Tibial nerve (tissue), 4 donors: ENCODE data around the gene CACHD1. TPM values are rescaled to one million over a fixed set of nuclear protein-coding genes. Genes with fewer than 3 reads are reported as not detected.
A peak's percentile ranks its signal among the peaks of the same experiment; 100 is the strongest.
"Not testable (repeated sequence)": the region's sequence is repeated elsewhere in the genome, so short reads cannot be mapped to it uniquely, and the experiment has no call there.

Source experiments
- DNase-seq, 2 donors: peaks; one replicate each; pipeline ENCODE4 v3.0.0-alpha.2; 2019; ENCODE audit warnings: low spot score in 2 of 2
- H3K27ac ChIP-seq, 4 donors: fragments of 200-600 bp; sonication (generic) in 3 of 4; one replicate each; pipeline ENCODE4 v1.5.1; 2017 to 2019; ENCODE audit warnings: mild to moderate bottlenecking in 1 of 4
- H3K27me3 ChIP-seq, 2 donors: fragments of 200-600 bp; sonication (generic) in 1 of 2; one replicate each; pipeline versions ENCODE4 v1.5.1 to v1.6.0; 2017 to 2019
- H3K36me3 ChIP-seq, 3 donors: fragments of 200-600 bp; sonication (generic); one replicate each; pipeline ENCODE4 v1.5.1; 2018 to 2019
- H3K4me1 ChIP-seq, 4 donors: fragments of 200-600 bp; sonication (generic) in 3 of 4; one replicate each; pipeline ENCODE4 v1.5.1; 2017 to 2019
- H3K4me3 ChIP-seq, 4 donors: fragments of 200-600 bp; sonication (generic) in 3 of 4; one replicate each; pipeline ENCODE4 v1.5.1; 2017 to 2019; ENCODE audit warnings: mild to moderate bottlenecking in 1 of 4, moderate library complexity in 1 of 4
- H3K9me3 ChIP-seq, 4 donors: fragments of 200-600 bp; sonication (generic) in 3 of 4; one replicate each; pipeline ENCODE4 v1.5.1; 2017 to 2019
- CTCF ChIP-seq, 5 experiments: fragments of 200-600 bp in 3 of 5; fragments of 450-650 bp in 2 of 5; sonication (generic) in 3 of 5; IDR thresholded peaks; one replicate each; pipeline ENCODE4 v1.5.1; 2016 to 2019; ENCODE audit warnings: antibody characterized with exemption in 5 of 5, mild to moderate bottlenecking in 3 of 5, moderate library complexity in 2 of 5
- EP300 ChIP-seq, 2 donors: sonication (generic); formaldehyde crosslinking; IDR thresholded peaks; one replicate each; pipeline ENCODE4 v1.6.1; 2017; ENCODE audit warnings: antibody characterized with exemption in 2 of 2, mild to moderate bottlenecking in 1 of 2
- POLR2A ChIP-seq, 2 donors: fragments of 450-650 bp; IDR thresholded peaks; one replicate each; pipeline ENCODE4 v1.6.1; 2017; ENCODE audit warnings: antibody characterized with exemption in 2 of 2, mild to moderate bottlenecking in 2 of 2, moderate library complexity in 2 of 2
- WGBS, 2 donors: methylation state at CpG; one replicate each; pipeline ENCODE4 v1.1.5; 2018; 5-methylcytosine and 5-hydroxymethylcytosine counted together
- total RNA-seq, 4 donors: library from RNA; depleted of rRNA; stranded (reverse); fragments of >200 nt; gene quantifications; one replicate each; pipeline ENCODE4 v1.1.0, GENCODE V29; 2016

CACHD1 gene
- total RNA-seq, 4 donors from 2014 or later: 7.4 to 15.9 (median 10.0) TPM

GRCh38 chr1:64505944-64506655 lies 36.2 kb downstream of the CACHD1 start:
- no peak for DNase-seq

GRCh38 chr1:64508629-64509028 lies 38.7 kb downstream of the CACHD1 start:
- no peak for TF ChIP-seq CTCF (IDR thresholded peaks at IDR 0.05)
- no peak for TF ChIP-seq EP300 (IDR thresholded peaks at IDR 0.05)
- no peak for TF ChIP-seq POLR2A (IDR thresholded peaks at IDR 0.05)
- Histone ChIP-seq H3K4me1 (peaks cover 0 to 25% (median 5%) of the 10 kb centered on the region in 4 donors), H3K9me3 (no peaks in the 10 kb centered on the region), H3K4me3 (no peak overlapping the region), H3K36me3 (no peaks in the 10 kb centered on the region), H3K27me3 (peaks cover 0 to 13% of the 10 kb centered on the region in 2 donors), H3K27ac (no peak overlapping the region)
- WGBS, 2 donors: 75 to 88% methylated on average over 2 of the region's 2 CpGs
- no peak for DNase-seq

More at GRCh38 chr1:64505944-64506655, 36.2 kb downstream of the CACHD1 start:
- no peak for TF ChIP-seq CTCF (IDR thresholded peaks at IDR 0.05)
- TF ChIP-seq EP300 (IDR thresholded peaks at IDR 0.05): no peak
- Histone ChIP-seq H3K27ac (peak overlapping the region in 1 of 4 donors; percentile 41), H3K4me3 (peak overlapping the region; percentile 22 to 50 (median 30)), H3K27me3 (peaks cover 0 to 13% of the 10 kb centered on the region in 2 donors), H3K36me3 (no peaks in the 10 kb centered on the region), H3K4me1 (peaks cover 0 to 14% (median 3%) of the 10 kb centered on the region in 4 donors), H3K9me3 (no peaks in the 10 kb centered on the region)
- WGBS, 2 donors: 64 to 65% methylated on average over 15 of the region's 15 CpGs

- H3K36me3 ChIP-seq: no peaks in the 10 kb centered on the region
- WGBS, 2 donors: 80 to 87% methylated on average over 4 of the region's 4 CpGs
- TF ChIP-seq POLR2A (IDR thresholded peaks at IDR 0.05): no peak
- no peak for TF ChIP-seq CTCF (IDR thresholded peaks at IDR 0.05)
- TF ChIP-seq EP300 (IDR thresholded peaks at IDR 0.05): no peak
These were observed 41.1 kb downstream of the CACHD1 start for GRCh38 chr1:64511044-64511443.

GRCh38 chr1:64512206-64512605 lies 42.3 kb downstream of the CACHD1 start:
- 60 to 62% methylated on average over 2 of the region's 2 CpGs for WGBS, 2 donors
- not testable (repeated sequence) for H3K4me3 ChIP-seq, H3K36me3 ChIP-seq, H3K27ac ChIP-seq, H3K27me3 ChIP-seq, H3K9me3 ChIP-seq, DNase-seq
- TF ChIP-seq EP300 (IDR thresholded peaks at IDR 0.05): peak in 1 of 2 donors; percentile 31
- peaks cover 0 to 42% (median 19%) of the 10 kb centered on the region in 4 donors for H3K4me1 ChIP-seq

More at GRCh38 chr1:64511044-64511443, 41.1 kb downstream of the CACHD1 start:
- peaks cover 0 to 38% (median 19%) of the 10 kb centered on the region in 4 donors for H3K4me1 ChIP-seq
- DNase-seq: no peak
- H3K4me3 ChIP-seq: no peak overlapping the region
- no peak overlapping the region for H3K27ac ChIP-seq
- peaks cover 0 to 2% of the 10 kb centered on the region in 2 donors for H3K27me3 ChIP-seq
- H3K9me3 ChIP-seq: no peaks in the 10 kb centered on the region

- Histone ChIP-seq H3K27me3 (no peaks in the 10 kb centered on the region), H3K36me3 (no peaks in the 10 kb centered on the region), H3K4me1 (peaks cover 0 to 42% (median 19%) of the 10 kb centered on the region in 4 donors), H3K4me3 (no peak overlapping the region), H3K9me3 (no peaks in the 10 kb centered on the region), H3K27ac (peak overlapping the region in 1 of 4 donors; percentile 74)
- TF ChIP-seq POLR2A (IDR thresholded peaks at IDR 0.05): no peak
- no peak for TF ChIP-seq CTCF (IDR thresholded peaks at IDR 0.05)
- no peak for TF ChIP-seq EP300 (IDR thresholded peaks at IDR 0.05)
- no peak for DNase-seq
These were observed 43.6 kb downstream of the CACHD1 start for GRCh38 chr1:64513545-64513944.
